ENCODE data around the gene NUP210L.
"Not testable (repeated sequence)": the region's sequence is repeated elsewhere in the genome, so short reads cannot be mapped to it uniquely, and the experiment has no call there.

The NUP210L gene

GRCh38 chr1:154095456-154096060, 59.3 kb downstream of the NUP210L start:
- H3K27ac ChIP-seq, result no peak overlapping the region
- no peak for TF ChIP-seq ZFX (IDR thresholded peaks at IDR 0.05)
- no peak for TF ChIP-seq CTCF (conservative IDR thresholded peaks at IDR 0.05)

- TF ChIP-seq ZFX (IDR thresholded peaks at IDR 0.05), result no peak
- TF ChIP-seq CTCF (conservative IDR thresholded peaks at IDR 0.05), result no peak
- no peak overlapping the region for H3K27ac ChIP-seq
These were observed 60.5 kb downstream of the NUP210L start for GRCh38 chr1:154094411-154094810.

GRCh38 chr1:154093699-154094098, 61.2 kb downstream of the NUP210L start:
- no peak overlapping the region for H3K27ac ChIP-seq

GRCh38 chr1:154091706-154092105, 63.2 kb downstream of the NUP210L start:
- H3K27ac ChIP-seq, result no peak overlapping the region
- TF ChIP-seq ZFX (IDR thresholded peaks at IDR 0.05), result no peak

More at GRCh38 chr1:154093699-154094098, 61.2 kb downstream of the NUP210L start:
- no peak for TF ChIP-seq ZFX (IDR thresholded peaks at IDR 0.05)
- no peak for TF ChIP-seq CTCF (conservative IDR thresholded peaks at IDR 0.05)

GRCh38 chr1:154087574-154087973, 67.3 kb downstream of the NUP210L start:
- no peak overlapping the region for H3K27ac ChIP-seq
- TF ChIP-seq ZFX (IDR thresholded peaks at IDR 0.05) (no peak), CTCF (conservative IDR thresholded peaks at IDR 0.05) (no peak)

- not testable (repeated sequence) for H3K27ac ChIP-seq
These were observed 71.8 kb downstream of the NUP210L start for GRCh38 chr1:154083057-154083456.

- TF ChIP-seq ZFX (IDR thresholded peaks at IDR 0.05), result no peak
- TF ChIP-seq CTCF (conservative IDR thresholded peaks at IDR 0.05), result no peak
- no peak overlapping the region for H3K27ac ChIP-seq
These were observed 73.3 kb downstream of the NUP210L start for GRCh38 chr1:154081386-154082126.

- TF ChIP-seq CTCF (conservative IDR thresholded peaks at IDR 0.05) (no peak), ZFX (IDR thresholded peaks at IDR 0.05) (no peak)
- H3K27ac ChIP-seq, result no peak overlapping the region
These were observed 78.5 kb downstream of the NUP210L start for GRCh38 chr1:154076413-154076812.

Measured in C4-2B (cell line).